HG02885 (cell line): ENCODE data around the gene FAM9A.
"Not testable (repeated sequence)": the region's sequence is repeated elsewhere in the genome, so short reads cannot be mapped to it uniquely, and the experiment has no call there.

ENCODE experiments used
- ATAC-seq: cut with Tn5 transposase; IDR thresholded peaks from one replicate; pipeline ENCODE4 v1.9.1; 2021; ENCODE audit warnings: mild to moderate bottlenecking; ENCODE audit not compliant: unreplicated experiment, poor library complexity

The FAM9A gene

DNA sequence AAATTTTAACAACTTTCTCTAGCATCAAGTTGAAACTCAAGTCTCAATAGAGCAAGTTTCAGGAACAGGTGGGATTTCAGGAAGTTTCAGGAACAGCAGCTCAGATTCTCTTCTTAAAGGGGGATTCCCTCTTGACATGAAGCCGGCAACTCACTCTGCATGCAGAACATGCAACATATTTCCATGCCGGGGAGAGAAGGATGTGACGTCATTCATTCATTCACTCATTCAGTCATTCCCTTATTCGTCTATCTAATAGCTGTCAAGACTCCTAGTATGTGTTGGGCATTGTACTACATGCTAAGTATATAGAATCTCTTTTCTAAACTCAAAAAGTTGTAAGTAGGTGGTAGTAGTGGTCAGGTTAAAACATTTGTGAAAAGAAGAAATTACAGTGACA is 4.8 kb upstream of the FAM9A start:
- no peak for ATAC-seq

- no peak for ATAC-seq
Measured at GRCh38 chrX:8805046-8805445, 3.9 kb upstream of the FAM9A start.

- ATAC-seq: no peak
Measured at GRCh38 chrX:8803326-8803725, 2.1 kb upstream of the FAM9A start.

- not testable (repeated sequence) for ATAC-seq
Measured at GRCh38 chrX:8800351-8800750, 832 bp downstream of the FAM9A start.

GRCh38 chrX:8799281-8799680 is 1.9 kb downstream of the FAM9A start:
- not testable (repeated sequence) for ATAC-seq

GRCh38 chrX:8798702-8799101 is 2.5 kb downstream of the FAM9A start:
- ATAC-seq: not testable (repeated sequence)

DNA sequence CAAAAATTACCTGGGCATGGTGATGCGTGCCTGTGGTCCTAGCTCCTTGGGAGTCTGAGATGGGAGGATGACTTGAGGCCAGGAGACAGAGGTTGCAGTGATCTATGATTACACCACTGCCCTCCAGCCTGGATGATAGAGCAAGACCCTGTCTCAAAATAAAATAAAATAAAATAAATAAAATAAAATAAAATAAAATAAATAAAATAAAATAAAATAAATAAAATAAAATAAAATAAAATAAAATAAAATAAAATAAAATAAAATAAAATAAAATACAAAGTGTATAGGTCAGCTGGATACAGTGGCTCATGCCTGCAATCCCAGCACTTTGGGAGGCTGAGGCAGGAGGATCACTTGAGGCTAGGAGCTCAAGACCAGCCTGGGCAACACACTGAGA is 14.1 kb downstream of the FAM9A start:
- ATAC-seq: not testable (repeated sequence)

GRCh38 chrX:8784162-8784561 is 17.0 kb downstream of the FAM9A start:
- ATAC-seq: no peak

DNA sequence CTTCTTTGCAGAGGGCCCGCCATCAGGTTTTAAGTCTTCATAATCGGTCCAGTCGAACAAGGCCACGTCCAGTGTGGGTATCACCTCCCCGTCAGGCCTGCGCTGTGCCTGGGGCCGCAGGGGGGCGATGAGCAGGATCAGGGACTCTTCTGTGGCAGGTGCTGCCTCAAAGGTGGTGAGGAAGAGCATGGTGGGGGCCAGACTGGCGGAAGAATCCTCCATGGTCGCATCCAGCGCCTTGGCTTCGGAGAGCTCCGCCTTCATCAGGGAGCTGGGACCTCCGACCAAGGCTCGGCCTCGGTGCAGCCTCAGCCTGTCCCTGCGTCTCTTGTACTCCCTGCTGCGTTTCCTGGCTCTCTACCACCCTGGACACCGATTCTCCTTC is 17.5 kb downstream of the FAM9A start:
- no peak for ATAC-seq

- peak; percentile 87 for ATAC-seq
Measured at GRCh38 chrX:8783097-8783713, 18.0 kb downstream of the FAM9A start.

GRCh38 chrX:8782595-8782994 is 18.6 kb downstream of the FAM9A start:
- ATAC-seq: no peak

- ATAC-seq: not testable (repeated sequence)
Measured at GRCh38 chrX:8781921-8782320, 19.3 kb downstream of the FAM9A start.

DNA sequence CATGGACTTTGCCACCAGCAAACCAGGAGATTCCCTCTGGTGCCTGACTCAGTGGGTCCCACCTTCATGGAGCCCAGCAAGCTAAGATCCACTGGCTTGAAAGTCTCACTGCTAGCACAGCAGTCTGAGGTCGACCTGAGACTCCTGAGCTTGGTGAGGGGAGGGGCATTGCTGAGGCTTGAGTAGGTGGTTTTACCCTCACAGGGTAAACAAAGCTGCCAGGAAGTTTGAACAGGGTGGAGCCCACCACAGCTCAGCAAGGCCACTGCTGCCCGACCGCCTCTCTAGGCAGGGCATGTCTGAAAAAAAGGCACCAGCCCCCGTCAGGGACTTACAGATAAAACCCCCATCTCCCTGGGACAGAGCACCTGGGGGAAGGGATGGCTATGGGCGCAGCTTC is 28.1 kb downstream of the FAM9A start:
- ATAC-seq: no peak

DNA sequence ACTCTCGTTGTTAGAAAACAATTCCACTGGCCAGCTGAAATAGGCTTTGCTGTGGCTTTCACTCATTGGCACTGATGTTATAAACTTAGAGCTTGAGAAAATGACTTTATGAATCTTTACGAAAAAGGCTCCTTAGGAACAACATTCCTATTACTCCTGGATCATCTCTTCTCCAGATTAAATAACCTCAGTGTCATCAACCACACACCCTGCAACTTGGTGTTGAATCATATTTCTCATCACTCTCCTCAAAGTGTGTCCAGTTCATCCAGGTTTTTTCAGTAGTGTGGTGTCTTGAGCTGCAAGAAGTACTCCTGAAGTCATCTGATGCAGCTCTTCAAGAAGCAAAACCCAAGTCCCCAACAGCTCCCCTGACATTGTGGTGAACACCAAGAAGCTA is 41.2 kb downstream of the FAM9A start:
- no peak for ATAC-seq

GRCh38 chrX:8758706-8759105 is 42.5 kb downstream of the FAM9A start:
- ATAC-seq: not testable (repeated sequence)

DNA sequence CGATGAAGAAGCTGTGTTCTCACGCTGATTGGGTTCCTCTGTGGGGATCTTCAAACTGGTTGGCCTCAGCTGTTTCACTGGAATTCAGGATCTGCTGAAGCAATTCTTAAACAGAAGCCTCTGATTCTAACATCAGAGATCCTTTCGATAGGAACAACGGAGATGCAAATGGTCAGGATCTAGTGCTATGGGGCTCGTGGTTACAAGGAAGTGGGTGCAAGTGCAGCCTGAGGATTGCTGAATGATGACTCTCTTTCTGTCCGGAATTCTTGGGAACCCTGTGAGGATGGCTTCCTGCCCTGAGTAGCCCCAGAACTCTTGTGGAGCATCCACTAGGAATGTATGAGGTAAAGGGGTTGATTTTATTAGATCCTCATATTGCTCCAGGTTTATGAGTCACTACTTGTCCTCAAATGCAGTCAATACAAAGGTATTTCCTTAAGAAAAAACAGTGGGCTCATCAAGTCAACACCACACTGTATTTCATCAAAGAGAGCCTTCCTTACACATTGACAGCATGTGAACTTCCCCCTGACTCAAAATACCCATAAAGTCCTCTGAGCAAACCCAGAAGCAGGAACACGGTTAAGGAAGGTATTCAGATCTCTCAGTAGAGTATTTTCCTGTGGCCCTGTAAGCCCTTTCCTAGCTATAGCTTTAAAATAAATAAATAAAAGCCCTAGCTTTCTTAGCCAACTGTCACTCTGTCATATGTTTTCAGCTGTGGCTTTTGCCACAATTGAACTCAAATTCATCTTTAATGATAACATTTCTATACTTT is 43.4 kb downstream of the FAM9A start:
- ATAC-seq: not testable (repeated sequence)

GRCh38 chrX:8755813-8756212 is 45.4 kb downstream of the FAM9A start:
- no peak for ATAC-seq

GRCh38 chrX:8755116-8755515 is 46.1 kb downstream of the FAM9A start:
- ATAC-seq: no peak

DNA sequence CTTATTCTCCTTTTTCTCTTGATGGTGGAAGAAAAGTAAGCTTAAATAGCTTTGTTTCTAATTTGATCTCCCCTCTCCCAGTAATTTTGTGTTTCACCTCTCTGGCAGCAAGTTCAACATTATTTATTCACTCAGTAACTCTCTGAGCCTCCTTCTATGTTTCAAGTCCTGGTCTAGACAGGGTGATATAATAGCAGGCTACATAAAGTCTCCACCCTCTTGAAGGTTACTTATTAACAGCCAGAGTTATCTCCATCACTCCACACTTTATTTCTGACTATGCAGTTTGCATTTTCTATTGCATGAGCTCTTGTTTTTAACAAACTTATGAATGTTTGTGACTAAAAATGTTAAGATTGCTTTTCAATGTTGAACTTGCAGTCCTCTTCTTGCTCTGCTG is 51.5 kb downstream of the FAM9A start:
- ATAC-seq: no peak

GRCh38 chrX:8748855-8749254 is 52.3 kb downstream of the FAM9A start:
- ATAC-seq: peak; percentile 82

GRCh38 chrX:8743126-8743732 is 58.0 kb downstream of the FAM9A start:
- ATAC-seq: peak; percentile 76

DNA sequence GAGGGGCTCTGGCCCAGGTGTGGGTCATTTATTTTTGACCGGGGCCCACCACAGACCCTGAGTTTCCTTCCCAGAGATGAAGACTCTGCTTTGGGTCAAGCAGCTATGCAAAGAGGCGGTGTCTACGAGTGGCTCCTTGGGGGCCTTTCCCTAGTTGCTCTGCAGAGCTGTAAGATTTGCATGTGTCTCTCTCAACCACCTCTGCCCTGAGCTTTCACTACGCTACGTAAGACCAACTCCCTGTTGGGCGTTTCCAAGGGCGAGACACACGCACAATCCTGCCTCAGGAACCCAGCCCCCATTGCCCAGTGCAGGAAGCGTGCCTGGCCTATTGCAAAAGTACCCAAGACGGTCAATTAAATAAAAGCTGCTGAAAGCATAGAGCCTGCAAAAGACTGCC is 59.2 kb downstream of the FAM9A start:
- ATAC-seq: no peak
